Measurements from ENCODE around the gene CCSER1.
"Not testable (repeated sequence)": the region's sequence is repeated elsewhere in the genome, so short reads cannot be mapped to it uniquely, and the experiment has no call there.

CCSER1 gene

DNA sequence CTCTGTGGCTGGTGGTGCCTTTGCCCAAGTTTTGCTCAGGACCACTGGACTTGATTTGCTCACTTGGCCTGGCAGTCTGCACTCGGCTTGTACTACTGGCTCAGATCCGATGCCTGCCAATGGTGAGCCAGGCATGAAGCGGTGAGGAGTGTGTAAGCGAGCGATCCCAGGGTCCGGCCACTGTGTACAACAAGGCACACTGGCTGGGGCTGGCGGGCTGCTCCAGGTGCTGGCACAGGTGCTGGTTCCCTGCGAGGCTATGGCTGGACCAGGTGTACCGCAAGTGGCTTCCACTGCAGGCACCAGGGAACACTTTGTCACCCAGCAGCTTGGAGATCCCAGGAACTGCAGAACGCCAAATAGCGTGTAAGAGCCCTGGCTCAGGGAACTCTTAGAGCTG is 329.7 kb downstream of the CCSER1 start:
- DNase-seq: no peak

DNA sequence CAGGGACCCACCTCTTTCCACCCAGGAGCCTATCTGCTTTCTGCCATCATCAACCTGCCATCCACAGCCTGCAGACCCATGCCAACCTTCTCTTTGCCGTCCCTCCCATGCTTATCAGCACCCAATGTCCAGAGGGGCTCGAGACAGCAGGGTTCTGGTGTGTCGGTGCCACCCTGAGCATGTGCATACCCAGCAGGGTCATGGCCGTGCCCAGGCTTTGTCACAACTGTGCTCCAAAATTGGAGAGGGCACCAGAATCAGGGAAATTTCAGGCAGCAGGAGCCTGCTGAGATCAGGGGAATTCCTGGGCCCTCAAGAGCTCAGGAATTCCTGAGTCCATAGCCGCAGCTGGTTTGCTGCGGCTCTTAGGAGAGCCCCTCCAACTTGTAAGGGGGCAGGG is 330.6 kb downstream of the CCSER1 start:
- no peak for DNase-seq

DNA sequence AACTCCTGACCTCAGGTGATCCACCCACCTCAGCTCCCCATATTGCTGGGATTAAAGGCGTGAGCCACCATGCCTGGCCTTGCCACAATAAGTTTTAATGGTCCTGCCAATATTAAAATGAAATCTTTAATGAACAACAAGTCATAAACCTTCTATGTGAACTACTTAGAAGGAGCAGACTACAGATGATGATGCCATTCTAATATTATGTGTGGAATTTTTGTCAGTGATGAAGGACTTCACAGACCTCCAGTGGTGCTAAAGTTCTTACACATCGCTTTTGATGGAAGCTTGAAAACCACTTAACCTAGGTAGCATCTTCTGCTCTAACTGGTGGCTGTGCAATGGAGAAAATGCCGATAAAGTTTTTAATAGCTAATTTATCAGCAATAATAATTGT is 331.4 kb downstream of the CCSER1 start:
- no peak for DNase-seq

DNA sequence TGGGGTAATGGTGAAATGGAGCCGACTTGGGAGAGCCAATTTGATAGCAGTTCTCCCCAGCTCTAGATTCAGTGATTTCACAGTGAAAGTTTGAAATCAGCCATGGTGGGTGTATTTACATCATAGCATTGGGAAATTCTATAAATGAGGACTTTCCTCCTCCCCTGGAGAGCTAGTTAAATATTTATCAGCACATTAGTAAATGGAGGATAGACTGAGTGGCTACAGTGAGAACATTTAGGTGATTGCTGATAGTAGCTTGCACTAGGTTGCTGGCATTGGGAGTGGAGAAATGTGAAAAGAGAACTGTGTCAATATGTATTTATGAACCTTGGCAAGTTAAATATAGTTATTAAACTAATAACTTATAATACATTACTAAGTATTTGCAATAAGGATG is 347.3 kb downstream of the CCSER1 start:
- DNase-seq: no peak

DNA sequence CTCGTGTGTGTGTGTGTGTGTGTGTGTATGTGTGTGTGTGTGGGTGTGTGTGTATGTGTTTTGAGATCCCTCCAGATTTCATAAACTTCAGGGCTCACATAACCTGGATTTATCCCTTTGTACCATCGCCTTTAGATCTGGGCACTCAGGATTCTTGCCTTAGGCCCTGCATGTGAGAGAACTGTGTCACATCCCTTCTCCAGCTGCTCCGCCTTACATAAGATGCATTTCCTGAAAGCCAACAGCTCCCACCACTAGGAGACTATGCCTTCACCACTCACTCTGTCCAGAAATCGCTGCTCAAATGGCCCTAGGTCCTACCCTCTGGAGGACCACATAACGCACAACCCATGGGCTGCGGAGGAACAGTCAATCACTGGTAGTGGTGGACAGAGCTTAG is 348.8 kb downstream of the CCSER1 start:
- DNase-seq: no peak

DNA sequence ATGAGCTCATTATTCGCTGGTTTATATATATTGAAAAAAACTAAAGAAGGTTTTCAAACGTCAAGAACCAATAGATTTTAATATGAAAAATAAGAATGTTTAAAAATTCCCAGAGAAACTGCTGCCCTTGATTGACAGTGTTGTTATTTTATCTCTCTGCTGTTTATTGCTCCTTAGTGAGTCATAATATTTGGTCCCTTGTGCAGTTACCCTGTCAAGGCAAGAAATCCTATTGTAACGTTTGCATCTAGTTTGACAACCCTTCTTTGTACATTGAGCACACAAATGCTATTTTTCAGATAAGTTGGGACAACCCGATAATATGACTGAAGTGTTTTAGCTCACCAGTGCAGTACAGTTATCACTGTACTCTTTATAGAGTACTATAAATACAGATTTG is 349.4 kb downstream of the CCSER1 start:
- no peak for DNase-seq

DNA sequence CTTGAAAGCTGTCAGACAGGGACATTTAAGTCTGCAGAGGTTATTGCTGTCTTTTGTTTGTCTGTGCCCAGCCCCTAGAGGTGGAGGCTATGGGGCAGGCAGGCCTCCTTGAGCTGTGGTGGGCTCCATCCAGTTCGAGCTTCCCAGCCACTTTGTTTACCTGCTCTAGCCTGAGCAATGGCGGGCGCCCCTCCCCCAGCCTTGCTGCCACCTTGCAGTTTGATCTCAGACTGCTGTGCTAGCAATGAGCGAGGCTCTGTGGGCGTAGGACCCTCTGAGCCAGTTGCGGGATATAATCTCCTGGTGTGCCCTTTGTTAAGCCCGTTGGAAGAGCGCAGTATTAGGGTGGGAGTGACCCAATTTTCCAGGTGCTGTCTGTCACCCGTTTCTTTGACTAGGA is 357.7 kb downstream of the CCSER1 start:
- DNase-seq: not testable (repeated sequence)

DNA sequence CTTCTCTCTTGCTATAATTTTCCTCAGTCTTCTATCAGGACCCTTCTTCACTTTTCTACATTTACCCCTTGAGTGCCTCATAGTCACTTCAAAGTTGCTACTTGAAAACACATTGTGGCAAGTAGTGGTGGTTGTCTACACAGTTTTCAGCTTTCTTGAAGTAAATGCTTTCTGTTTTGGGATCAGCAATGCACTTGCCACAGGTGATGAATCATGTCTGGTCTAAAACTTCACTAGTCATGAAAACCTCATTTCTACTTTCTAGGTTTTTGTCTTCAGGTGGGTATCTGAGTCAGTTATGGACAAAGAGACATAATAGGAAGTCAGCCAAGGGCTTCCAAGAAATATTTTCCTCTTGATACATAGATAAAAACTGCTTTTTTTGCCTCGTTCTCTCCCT is 359.2 kb downstream of the CCSER1 start:
- no peak for DNase-seq

DNA sequence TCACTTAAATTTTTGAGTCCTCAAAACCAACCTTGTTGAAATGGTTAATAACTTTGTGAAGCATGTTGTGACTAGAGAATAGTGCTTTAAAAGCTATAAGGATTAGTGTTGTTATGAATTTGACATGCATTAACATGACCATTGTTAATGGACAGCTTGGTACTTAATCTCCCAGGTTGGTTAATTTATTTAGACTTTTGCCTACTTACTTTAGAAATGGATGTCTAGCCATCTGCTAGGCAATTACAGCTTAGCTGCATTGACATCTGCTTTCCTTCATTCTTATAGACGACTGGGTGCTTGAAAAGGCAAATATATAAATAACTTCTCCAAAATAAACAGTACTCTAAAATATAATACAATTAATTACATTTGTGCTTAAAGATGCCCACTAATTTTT is 368.0 kb downstream of the CCSER1 start:
- no peak for DNase-seq

DNA sequence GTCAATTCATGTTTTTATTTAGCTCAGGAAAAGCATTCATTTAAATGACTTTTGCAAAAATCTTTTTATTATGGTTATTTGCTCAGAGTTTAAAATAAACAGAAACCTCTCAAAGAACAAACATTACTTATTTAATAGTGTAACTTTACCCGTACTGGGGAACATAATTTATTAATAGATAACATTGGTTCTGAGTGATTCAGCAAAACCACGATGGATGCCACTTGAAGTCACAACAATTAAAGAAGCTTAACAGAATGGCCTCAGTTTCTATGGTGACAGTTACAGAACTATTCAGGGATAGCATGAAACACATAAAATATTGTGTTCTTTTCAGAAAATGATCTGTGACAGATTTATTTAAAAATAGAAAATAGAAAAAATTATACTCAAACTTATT is 368.7 kb downstream of the CCSER1 start:
- DNase-seq: no peak

DNA sequence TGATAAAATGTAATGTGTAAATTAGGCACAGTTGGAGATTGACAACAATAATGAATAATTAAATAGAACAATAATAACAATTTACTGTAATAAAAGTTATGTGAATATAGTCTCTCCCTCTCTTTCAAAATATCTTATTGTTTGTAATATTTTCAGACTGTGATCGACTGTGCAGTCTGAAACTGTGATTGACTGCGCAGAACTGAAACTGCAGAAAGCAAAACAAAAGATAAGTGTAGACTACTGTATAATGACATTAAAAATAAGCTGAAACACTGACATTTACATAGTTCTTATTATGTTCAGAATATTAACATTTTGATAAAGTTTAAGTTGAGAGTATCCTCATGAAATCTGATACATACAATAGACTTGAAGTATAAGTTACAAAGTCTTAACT is 371.0 kb downstream of the CCSER1 start:
- no peak for DNase-seq

DNA sequence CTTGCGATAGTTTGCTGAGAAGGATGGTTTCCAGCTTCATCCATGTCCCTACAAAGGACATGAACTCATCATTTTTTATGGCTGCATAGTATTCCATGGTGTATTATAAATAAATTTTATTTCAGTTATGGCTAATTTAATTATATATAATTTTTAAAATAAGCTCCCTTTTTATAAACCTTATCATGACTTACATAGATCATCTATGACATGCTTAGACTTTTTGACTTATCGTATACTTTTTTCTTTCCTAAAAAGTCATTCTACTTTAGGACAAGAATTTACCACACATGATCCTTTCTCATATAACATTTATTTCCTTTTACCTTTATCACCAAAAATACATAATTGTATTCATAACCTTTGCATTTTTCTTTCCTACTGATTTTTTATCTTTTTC is 376.5 kb downstream of the CCSER1 start:
- peak; percentile 15 for DNase-seq

DNA sequence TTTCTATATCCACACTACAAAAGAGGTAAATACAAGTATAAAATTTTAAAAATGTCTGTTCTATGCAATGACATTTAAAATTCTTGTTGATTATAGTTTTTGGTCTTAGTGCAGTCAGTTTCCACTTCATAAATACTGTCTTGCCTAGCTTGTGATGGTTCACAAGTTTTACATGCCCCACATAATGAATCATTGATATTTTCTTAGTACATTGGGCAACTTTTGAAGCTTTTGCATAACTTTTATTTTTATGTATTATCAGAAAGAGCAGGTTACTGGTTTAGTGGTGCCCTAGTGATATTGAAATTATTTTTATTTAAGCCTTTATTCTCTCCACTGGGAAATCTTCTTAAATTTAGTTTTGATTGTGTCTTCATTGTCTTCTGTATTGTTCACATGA is 388.0 kb downstream of the CCSER1 start:
- no peak for DNase-seq

DNA sequence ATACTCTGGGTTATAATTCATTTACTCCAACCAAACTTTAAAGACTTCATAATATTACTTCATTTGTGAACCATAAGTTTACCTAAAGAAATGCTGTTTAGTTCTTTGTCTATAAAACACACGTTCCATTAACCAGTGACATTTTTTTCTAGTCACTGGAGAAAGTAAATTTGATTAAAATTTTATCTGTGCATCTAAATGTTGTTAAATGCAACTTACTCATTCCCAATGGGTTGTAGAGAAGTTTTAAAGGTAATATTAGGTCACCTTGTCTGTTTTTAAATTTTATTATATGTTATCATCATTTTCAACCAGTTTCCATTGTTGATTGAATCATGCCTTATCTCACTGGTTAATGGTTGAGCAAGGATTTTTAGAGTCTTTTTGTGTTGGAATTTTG is 401.4 kb downstream of the CCSER1 start:
- DNase-seq: no peak

DNA sequence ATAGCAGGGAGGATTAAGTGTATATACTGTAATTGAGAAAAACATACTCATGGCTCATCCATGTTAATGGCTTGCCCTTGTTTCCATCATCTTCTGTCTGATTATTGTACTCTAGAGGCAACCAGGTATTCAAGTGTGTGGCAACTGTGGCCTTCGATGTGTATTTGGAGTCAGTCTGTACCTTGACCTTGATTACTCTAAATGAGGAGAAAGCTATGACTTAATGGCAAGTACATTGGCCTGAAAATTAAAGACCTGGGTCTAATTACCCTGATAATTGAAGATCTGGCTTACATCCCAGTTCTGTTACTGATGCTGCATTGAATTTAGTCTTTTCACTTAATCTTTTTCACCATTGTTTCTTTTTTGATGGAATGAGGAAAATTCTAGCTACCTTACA is 409.2 kb downstream of the CCSER1 start:
- DNase-seq: no peak

DNA sequence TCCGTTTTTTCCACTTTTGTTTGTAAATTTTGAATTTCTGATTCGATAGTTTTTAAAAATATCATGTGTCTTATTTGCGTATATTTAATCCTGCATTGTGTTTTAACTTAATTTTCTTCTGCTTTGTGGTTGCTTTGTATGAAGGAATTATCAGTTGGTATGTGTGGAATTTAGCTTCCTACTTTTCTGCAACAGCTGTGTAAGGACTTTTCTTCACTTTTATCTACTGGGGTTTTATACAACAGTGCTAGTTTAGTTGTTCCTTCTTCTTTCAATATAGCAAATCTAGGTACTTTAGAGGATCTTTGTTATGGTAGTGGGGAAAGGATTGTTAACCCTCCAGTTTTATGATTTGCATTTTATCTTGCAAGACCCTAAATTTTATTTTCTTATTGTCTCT is 410.3 kb downstream of the CCSER1 start:
- peak; percentile 16 for DNase-seq

DNA sequence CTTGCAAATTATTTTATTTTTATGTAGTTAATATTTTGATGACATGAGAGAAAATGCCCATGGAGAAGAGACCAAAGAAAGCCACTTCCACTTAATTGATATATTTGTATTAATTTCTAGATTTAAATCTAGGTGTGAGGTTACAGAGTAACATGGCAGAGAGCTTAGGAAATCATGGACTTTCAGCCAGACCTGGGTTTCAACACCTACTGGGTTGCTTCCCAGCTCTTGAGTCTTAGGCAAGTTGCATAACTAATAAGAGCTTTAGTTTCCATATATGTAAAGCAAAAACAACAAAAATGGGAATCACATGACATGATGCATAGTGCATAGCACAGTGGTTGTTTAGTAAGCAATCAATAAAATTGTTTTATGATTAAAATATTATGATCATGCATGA is 413.3 kb downstream of the CCSER1 start:
- DNase-seq: no peak

DNA sequence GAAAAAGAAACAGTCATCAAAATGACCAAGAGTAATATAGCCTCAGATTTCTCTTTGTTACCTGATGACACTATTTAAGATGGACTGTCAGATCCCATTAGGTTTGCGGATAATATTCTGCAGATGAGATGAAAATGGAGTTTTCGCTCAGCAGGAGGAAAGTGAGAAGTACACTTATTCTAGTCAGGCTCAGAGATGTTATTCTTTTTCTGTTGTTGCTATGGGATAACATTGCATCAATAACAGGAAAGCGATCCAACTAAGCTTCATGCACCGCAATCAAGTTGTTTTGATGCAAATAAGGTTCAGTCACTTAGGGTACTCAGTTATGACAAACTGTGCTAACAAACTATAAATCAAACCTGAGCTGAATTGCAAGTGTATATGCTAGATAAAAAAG is 415.0 kb downstream of the CCSER1 start:
- DNase-seq: peak; percentile 50

DNA sequence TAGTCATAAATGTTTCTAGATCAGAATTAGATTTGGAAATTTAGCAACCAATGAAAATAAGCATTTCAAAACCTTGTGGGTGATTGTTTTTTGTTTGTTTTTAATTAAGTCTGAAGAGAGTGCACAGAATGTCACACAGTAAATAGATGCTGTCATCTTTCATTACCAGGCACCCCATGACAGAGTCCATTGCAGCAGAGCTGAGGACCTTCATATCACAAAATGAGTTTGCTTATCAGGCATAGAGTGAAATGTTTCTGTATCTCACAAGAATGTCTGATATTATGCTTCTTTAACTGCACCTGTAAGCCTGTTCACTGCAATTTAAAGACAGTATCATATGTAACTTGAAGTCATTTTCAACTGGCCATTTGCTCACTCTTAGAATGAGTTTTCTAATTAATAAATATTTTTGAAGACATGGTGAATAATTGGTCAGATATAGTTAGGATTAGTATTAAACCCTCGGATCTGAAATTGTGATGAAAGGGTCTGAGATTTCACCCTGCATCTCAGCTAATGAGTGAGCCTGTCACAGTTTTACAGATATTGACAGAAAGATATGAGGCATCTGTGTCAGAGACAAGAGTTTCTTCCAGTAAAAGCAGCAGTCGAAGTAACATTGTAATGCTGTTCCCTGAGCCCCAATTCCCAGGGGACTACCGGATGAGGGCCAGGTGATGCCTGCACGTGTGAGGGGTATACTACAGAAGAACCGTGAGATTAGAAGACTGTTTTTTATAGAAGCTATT is 416.4 kb downstream of the CCSER1 start:
- peak; percentile 14 for DNase-seq

DNA sequence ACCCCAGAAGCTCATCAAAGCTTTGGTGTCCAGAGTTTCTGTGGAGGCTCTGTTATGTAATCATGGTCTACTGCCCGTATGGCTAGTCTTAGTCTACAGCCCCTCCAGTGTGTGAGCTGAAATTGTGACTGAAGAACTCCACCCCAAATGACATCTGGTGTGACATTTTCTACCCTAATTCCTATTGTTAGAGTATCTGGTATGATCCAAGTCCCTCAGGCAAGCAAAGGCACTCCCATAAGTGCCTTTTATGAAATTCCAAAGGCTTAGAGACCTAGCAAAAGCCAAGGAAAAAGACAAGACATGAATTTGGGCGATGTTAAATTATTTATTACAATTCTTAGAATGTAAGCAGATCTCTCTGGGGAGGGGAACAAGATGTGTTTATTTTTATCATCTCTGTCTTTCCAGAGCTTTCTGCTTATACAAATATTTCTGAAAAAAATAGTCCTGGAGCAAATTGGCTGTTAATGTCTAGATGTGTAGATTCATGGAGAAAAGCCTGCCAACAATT is 417.4 kb downstream of the CCSER1 start:
- DNase-seq: no peak

DNA sequence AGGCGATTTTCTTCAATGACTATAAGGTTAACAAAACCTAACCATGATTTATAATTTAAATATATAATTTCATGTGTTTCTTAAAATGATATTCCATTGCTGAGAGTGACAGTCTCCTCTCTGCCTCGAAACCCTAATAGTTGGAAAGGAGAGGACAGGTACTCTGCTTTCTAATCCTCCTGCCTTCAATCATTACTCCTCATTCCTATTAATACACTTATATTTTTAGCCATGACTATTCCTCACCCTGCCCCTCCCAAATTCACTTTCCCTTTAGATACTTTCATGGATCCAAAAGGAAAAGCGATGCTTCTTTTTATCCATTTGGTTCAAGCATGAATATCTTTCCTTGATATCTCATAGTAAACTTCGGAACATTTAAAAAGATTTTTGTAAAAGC is 418.2 kb downstream of the CCSER1 start:
- DNase-seq: no peak

DNA sequence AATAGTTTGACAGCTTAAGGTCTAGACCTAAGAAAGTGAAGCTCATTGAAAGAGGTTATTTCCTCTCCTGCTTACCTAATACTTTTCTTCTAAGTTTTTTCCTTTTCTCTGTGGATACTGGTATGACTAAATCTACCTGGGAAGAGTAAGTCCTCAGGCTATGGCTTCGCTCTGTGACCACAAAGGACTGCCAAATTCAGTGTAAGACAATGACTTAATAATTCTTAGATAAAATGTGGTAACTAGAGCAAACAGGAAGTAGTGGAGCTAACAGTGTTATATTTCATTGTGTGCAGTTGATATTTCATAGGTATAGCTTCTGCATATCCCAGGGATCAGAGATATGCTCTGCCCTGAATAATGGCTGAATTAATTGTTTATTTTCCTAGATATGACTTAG is 418.9 kb downstream of the CCSER1 start:
- DNase-seq: peak; percentile 81

DNA sequence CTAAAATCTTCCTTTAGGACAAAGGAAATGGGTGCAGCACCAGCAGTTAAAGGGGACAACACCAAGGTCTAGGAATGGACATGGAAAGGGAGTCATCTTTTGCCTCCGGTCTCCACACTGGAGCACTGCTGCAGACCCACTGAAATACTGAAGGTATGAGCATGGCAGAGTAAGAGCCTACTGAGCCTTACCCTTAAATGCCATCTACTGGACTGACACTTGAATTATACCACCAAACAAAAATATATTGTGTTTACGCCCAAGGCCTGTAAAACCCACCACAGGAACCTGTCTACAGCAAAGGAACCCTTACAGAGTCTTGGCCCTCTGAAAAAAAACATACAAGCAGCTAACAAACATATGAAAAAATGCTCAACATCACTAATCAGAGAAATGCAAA is 443.4 kb downstream of the CCSER1 start:
- no peak for DNase-seq

DNA sequence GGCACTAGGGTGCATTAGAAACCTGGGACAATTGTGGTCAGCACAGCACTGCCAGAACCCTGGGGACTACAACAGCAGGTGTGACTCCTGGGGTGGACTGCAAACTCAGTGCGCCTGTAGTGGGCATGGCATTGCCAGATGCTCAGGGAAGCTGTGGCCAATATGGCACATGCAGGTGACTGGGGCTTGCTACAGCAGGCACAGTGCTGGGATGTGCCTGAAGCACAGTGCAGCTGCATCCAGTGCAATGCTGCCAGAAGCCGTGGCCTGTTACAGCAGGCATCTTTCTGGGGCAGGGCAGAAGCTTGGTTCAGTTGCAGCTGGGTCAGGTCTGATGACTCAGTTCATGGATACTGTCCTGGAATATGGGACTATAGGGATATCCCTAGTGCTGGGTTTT is 445.8 kb downstream of the CCSER1 start:
- DNase-seq: no peak

DNA sequence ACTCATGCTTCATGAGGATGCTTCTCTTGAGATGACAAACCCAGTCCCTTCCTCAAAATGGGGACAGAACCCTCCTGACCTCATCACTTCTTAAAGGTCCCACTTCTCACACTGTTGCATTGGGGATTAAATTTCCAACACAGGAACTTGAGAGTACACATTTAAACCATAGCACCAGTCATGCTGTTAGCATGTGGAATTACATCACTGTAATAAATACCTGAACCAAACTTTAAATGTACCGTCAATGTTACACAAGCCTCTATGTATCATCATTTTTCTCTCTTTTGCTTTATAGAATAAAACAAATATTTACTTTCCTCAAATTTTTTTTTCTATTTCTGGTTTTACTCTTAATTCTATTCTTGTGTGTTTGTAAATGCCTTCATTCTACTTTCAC is 448.2 kb downstream of the CCSER1 start:
- DNase-seq: no peak
